Testis (tissue), 3 donors: ENCODE results near the gene KCNB1. TPM values are rescaled to one million over a fixed set of nuclear protein-coding genes. Genes with fewer than 3 reads are reported as not detected.

Experiments
- DNase-seq: peaks from one replicate; pipeline ENCODE4 v3.0.0-alpha.2; 2019
- H3K27ac ChIP-seq, 2 donors: fragments of 200-600 bp; sonication (generic); one replicate each; pipeline ENCODE4 v1.5.1; 2019
- H3K27me3 ChIP-seq: fragments of 200-600 bp; sonication (generic); one replicate; pipeline ENCODE4 v1.5.1; 2019
- H3K36me3 ChIP-seq: fragments of 200-600 bp; sonication (generic); one replicate; pipeline ENCODE4 v1.5.1; 2017; ENCODE audit warnings: low read depth; ENCODE audit errors: missing control alignments
- H3K4me1 ChIP-seq: fragments of 200-600 bp; sonication (generic); one replicate; pipeline ENCODE4 v1.5.1; 2019
- H3K4me3 ChIP-seq, 2 donors: fragments of 200-600 bp; sonication (generic); one replicate each; pipeline ENCODE4 v1.5.1; 2017 to 2019
- H3K9me3 ChIP-seq: fragments of 200-600 bp; sonication (generic); one replicate; pipeline ENCODE4 v1.5.1; 2017
- CTCF ChIP-seq, 3 experiments: fragments of 450-650 bp in 2 of 3; fragments of 200-600 bp in 1 of 3; sonication (generic) in 1 of 3; IDR thresholded peaks; one replicate each; pipeline ENCODE4 v1.5.1; 2016 to 2019; ENCODE audit warnings: antibody characterized with exemption in 3 of 3, mild to moderate bottlenecking in 2 of 3, moderate library complexity in 1 of 3
- POLR2A ChIP-seq: fragments of 450-650 bp; IDR thresholded peaks from one replicate; pipeline ENCODE4 v1.6.1; 2017; ENCODE audit warnings: antibody characterized with exemption, mild to moderate bottlenecking, moderate library complexity
- WGBS, 2 donors: methylation state at CpG; one replicate each; pipeline ENCODE4 v1.1.5; 2018; 5-methylcytosine and 5-hydroxymethylcytosine counted together
- intact Hi-C: fragments of 100-400 bp; cut with DNase I; formaldehyde crosslinking; loops from one replicate; pipeline ENCODE4 v1.15.1; 2023; ENCODE audit warnings: low total_unique reads
- polyA plus RNA-seq: library from polyadenylated mRNA; stranded (reverse); fragments of 350-450 nt; fragmentation: Illumina TruSeq; extraction: RNeasy Lipid Tissue Mini Kit (QIAGEN cat#74804); gene quantifications from one replicate; pipeline ENCODE4 v1.2.3, GENCODE V29; 2014; ENCODE audit warnings: low read depth, low replicate concordance; ENCODE audit not compliant: insufficient read depth
- total RNA-seq, 2 donors: library from RNA; depleted of rRNA; stranded (reverse); fragments of >200 nt; gene quantifications; one replicate each; pipeline ENCODE4 v1.2.3, GENCODE V29; 2016

KCNB1 gene
- total and polyA plus RNA-seq, 3 donors from 2014 or later: 1.5 to 4.6 (median 2.3) TPM

- DNase-seq: no peak
- Histone ChIP-seq H3K27ac (peak overlapping the region; percentile 44 to 80), H3K4me3 (no peak overlapping the region), H3K36me3 (no peaks in the 10 kb centered on the region), H3K27me3 (no peaks in the 10 kb centered on the region), H3K9me3 (no peaks in the 10 kb centered on the region), H3K4me1 (peaks cover 42% of the 10 kb centered on the region)
- TF ChIP-seq CTCF (IDR thresholded peaks at IDR 0.05) (no peak), POLR2A (no peak)
- intact Hi-C loops: loop anchor here (10.0 kb wide), 1 partner anchor 60 kb away; no protein-coding TSS in a partner anchor
- WGBS, 2 donors: 17 to 55% methylated on average over 4 to 5 of the region's 5 CpGs
Measured at GRCh38 chr20:49445176-49445575, 37.3 kb downstream of the KCNB1 start.

- H3K4me3 ChIP-seq: no peak overlapping the region
- no peaks in the 10 kb centered on the region for H3K36me3 ChIP-seq
- TF ChIP-seq CTCF (IDR thresholded peaks at IDR 0.05): no peak
- no peak for TF ChIP-seq POLR2A
- H3K4me1 ChIP-seq: peaks cover 49% of the 10 kb centered on the region
- no peaks in the 10 kb centered on the region for H3K27me3 ChIP-seq
- no peaks in the 10 kb centered on the region for H3K9me3 ChIP-seq
- DNase-seq: no peak
- 58 to 80% methylated on average over 1 of the region's 1 CpG for WGBS, 2 donors
- peak overlapping the region; percentile 15 to 44 for H3K27ac ChIP-seq
- intact Hi-C loops: loop anchor here (10.0 kb wide), 1 partner anchor 60 kb away; no protein-coding TSS in a partner anchor
Measured at GRCh38 chr20:49444553-49444990, 37.9 kb downstream of the KCNB1 start.

GRCh38 chr20:49437057-49437456 lies 45.4 kb downstream of the KCNB1 start:
- DNase-seq: no peak
- intact Hi-C loops: no loop called here
- no peak overlapping the region for H3K27ac ChIP-seq
- TF ChIP-seq CTCF (IDR thresholded peaks at IDR 0.05) (no peak), POLR2A (no peak)
- peaks cover 14% of the 10 kb centered on the region for H3K4me1 ChIP-seq
- no peak overlapping the region for H3K4me3 ChIP-seq
- H3K36me3 ChIP-seq: no peaks in the 10 kb centered on the region
- 79 to 95% methylated on average over 3 of the region's 3 CpGs for WGBS, 2 donors
- H3K27me3 ChIP-seq: no peaks in the 10 kb centered on the region
- no peaks in the 10 kb centered on the region for H3K9me3 ChIP-seq

- no peak for DNase-seq
- no peak for TF ChIP-seq POLR2A
- no peak for TF ChIP-seq CTCF (IDR thresholded peaks at IDR 0.05)
- intact Hi-C loops: no loop called here
- no peaks in the 10 kb centered on the region for H3K36me3 ChIP-seq
- H3K4me3 ChIP-seq: no peak overlapping the region
- H3K27me3 ChIP-seq: no peaks in the 10 kb centered on the region
- peaks cover 13% of the 10 kb centered on the region for H3K4me1 ChIP-seq
- H3K9me3 ChIP-seq: no peaks in the 10 kb centered on the region
- 93 to 96% methylated on average over 5 of the region's 5 CpGs for WGBS, 2 donors
- no peak overlapping the region for H3K27ac ChIP-seq
Measured at GRCh38 chr20:49435639-49436038, 46.8 kb downstream of the KCNB1 start.

- H3K27me3 ChIP-seq: no peaks in the 10 kb centered on the region
- H3K9me3 ChIP-seq: no peaks in the 10 kb centered on the region
- TF ChIP-seq CTCF (IDR thresholded peaks at IDR 0.05): no peak
- DNase-seq: no peak
- H3K27ac ChIP-seq: no peak overlapping the region
- WGBS, 2 donors: 63 to 69% methylated on average over 10 of the region's 10 CpGs
- H3K36me3 ChIP-seq: no peaks in the 10 kb centered on the region
- intact Hi-C loops: no loop called here
- no peaks in the 10 kb centered on the region for H3K4me1 ChIP-seq
- no peak overlapping the region for H3K4me3 ChIP-seq
Measured at GRCh38 chr20:49433333-49433732, 49.1 kb downstream of the KCNB1 start.
